Colonic mucosa (tissue), 4 donors: ENCODE results near the gene CDC20B. TPM values are rescaled to one million over a fixed set of nuclear protein-coding genes. Genes with fewer than 3 reads are reported as not detected.
"Not testable (repeated sequence)": the region's sequence is repeated elsewhere in the genome, so short reads cannot be mapped to it uniquely, and the experiment has no call there.

Experiments
- DNase-seq: peaks from one replicate; pipeline ENCODE4 v3.0.0-alpha.2; 2020
- H3K27ac ChIP-seq: fragments of 200-600 bp; one replicate; pipeline ENCODE4 v1.8.0; 2021
- H3K27me3 ChIP-seq: fragments of 200-600 bp; one replicate; pipeline ENCODE4 v1.8.0; 2021
- H3K36me3 ChIP-seq: fragments of 200-600 bp; one replicate; pipeline ENCODE4 v1.8.0; 2021
- H3K4me1 ChIP-seq: fragments of 200-600 bp; one replicate; pipeline ENCODE4 v1.8.0; 2021; ENCODE audit warnings: mild to moderate bottlenecking
- H3K4me3 ChIP-seq: fragments of 200-600 bp; one replicate; pipeline ENCODE4 v1.8.0; 2021
- H3K9ac ChIP-seq, 2 donors: one replicate each; pipeline ENCODE4 v1.7.0; 2013; ENCODE audit warnings: control low read depth in 2 of 2, low read depth in 2 of 2, low read length in 2 of 2
- H3K9me3 ChIP-seq: fragments of 200-600 bp; one replicate; pipeline ENCODE4 v1.8.0; 2021
- intact Hi-C: fragments of 100-400 bp; cut with DNase I; formaldehyde crosslinking; loops from one replicate; pipeline ENCODE4 v1.14.1; 2022
- total RNA-seq, 2 donors: library from RNA; stranded (reverse); fragmentation: NEBNext Ultra II Directional in 1 of 2; extraction: Animal tissue kit (Norgen Biotek cat#: 25700) in 1 of 2; gene quantifications; one replicate each; pipeline ENCODE4 v1.2.1, GENCODE V29; 2021
- TF ChIP-seq, protein P1 (sequence below): fragments of 200-600 bp; IDR thresholded peaks from one replicate; pipeline ENCODE4 v1.8.0; 2022; ENCODE audit warnings: antibody characterized with exemption, mild to moderate bottlenecking
- donor health status: healthy.
- donor health status: DM: no; HTN: no; CAD: no.
- donor health status: DM: no; HTN: no; CAD: no.

CDC20B gene
- total RNA-seq, 2 donors from 2014 or later, result not detected

DNA sequence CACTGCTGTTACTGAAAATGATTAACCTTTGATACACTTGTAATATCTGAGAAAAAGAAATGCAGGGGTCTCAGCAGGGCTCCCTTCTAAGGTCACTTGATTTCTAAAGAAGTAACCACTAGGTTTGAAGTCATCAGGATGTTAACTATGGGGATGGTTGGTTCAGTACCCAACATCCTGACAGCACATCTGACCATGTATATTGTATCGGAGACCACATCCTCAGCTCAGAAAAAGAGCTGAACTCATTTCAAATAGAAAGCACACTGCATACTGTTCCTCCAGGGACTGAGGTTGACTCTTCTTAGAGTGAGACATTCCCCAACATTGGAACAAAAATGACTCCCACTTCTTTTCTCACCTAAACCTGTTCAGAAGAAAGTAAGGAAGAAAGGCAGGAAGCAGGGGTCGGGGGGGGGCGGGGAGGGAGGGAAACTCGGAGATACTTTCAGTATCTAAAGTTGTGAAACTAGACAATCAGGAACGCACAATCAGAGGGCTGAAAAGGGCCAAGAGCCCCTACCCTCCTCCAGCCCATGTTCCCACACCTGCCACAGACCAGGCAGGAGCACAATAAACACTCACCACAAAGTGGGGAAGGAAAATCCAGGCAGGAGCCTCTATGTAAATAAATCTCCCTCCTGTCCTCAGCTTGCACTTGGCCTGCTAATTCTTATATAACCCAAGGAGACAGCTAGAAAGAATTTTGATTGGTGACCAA lies 71.3 kb downstream of the CDC20B start:
- H3K9ac ChIP-seq, result no peak overlapping the region
- H3K27ac ChIP-seq, result peak overlapping the region; percentile 36
- TF ChIP-seq, protein P1, sequence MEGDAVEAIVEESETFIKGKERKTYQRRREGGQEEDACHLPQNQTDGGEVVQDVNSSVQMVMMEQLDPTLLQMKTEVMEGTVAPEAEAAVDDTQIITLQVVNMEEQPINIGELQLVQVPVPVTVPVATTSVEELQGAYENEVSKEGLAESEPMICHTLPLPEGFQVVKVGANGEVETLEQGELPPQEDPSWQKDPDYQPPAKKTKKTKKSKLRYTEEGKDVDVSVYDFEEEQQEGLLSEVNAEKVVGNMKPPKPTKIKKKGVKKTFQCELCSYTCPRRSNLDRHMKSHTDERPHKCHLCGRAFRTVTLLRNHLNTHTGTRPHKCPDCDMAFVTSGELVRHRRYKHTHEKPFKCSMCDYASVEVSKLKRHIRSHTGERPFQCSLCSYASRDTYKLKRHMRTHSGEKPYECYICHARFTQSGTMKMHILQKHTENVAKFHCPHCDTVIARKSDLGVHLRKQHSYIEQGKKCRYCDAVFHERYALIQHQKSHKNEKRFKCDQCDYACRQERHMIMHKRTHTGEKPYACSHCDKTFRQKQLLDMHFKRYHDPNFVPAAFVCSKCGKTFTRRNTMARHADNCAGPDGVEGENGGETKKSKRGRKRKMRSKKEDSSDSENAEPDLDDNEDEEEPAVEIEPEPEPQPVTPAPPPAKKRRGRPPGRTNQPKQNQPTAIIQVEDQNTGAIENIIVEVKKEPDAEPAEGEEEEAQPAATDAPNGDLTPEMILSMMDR, result no peak
- no peaks in the 10 kb centered on the region for H3K9me3 ChIP-seq
- H3K36me3 ChIP-seq, result no peaks in the 10 kb centered on the region
- no peak for DNase-seq
- H3K27me3 ChIP-seq, result no peaks in the 10 kb centered on the region
- no peak overlapping the region for H3K4me3 ChIP-seq
- intact Hi-C loops, result no loop called here
- no peaks in the 10 kb centered on the region for H3K4me1 ChIP-seq

- H3K9ac ChIP-seq, H3K27ac ChIP-seq, DNase-seq, H3K4me3 ChIP-seq, H3K36me3 ChIP-seq, H3K4me1 ChIP-seq, intact Hi-C loops, H3K9me3 ChIP-seq, H3K27me3 ChIP-seq: not testable (repeated sequence)
Observed at GRCh38 chr5:55101148-55101547, 71.8 kb downstream of the CDC20B start.

- Histone ChIP-seq H3K27me3 (no peaks in the 10 kb centered on the region), H3K27ac (no peak overlapping the region), H3K36me3 (no peaks in the 10 kb centered on the region), H3K9ac (no peak overlapping the region), H3K4me1 (no peaks in the 10 kb centered on the region), H3K9me3 (no peaks in the 10 kb centered on the region), H3K4me3 (no peak overlapping the region)
- no peak for DNase-seq
- intact Hi-C loops, result no loop called here
- TF ChIP-seq, protein P1, result no peak
Observed at GRCh38 chr5:55096861-55097260, 76.1 kb downstream of the CDC20B start.

GRCh38 chr5:55096182-55096581 lies 76.8 kb downstream of the CDC20B start:
- DNase-seq, result no peak
- TF ChIP-seq, protein P1, result no peak

DNA sequence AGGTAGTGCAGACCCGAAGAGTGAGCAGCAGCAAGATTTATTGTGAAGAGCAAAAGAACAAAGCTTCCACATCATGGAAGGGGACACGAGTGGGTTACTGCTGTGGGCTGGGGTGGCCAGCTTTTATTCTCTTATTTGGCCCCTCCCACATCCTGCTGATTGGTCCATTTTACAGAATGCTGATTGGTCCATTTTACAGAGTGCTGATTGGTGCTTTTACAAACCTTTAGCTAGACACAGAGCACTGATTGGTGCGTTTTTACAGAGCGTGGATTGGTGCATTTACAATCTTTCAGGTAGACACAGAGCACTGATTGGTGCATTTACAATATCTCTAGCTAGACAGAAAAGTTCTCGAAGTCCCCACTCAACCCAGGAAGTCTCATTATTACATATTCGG lies 82.0 kb downstream of the CDC20B start:
- H3K27ac ChIP-seq, H3K4me3 ChIP-seq, H3K4me1 ChIP-seq, intact Hi-C loops, H3K9ac ChIP-seq, H3K27me3 ChIP-seq, H3K36me3 ChIP-seq, DNase-seq, H3K9me3 ChIP-seq: not testable (repeated sequence)

More at GRCh38 chr5:55096182-55096581, 76.8 kb downstream of the CDC20B start:
- H3K27ac ChIP-seq, result no peak overlapping the region
- no peaks in the 10 kb centered on the region for H3K36me3 ChIP-seq
- H3K27me3 ChIP-seq, result no peaks in the 10 kb centered on the region
- intact Hi-C loops, result no loop called here
- H3K9me3 ChIP-seq, result no peaks in the 10 kb centered on the region
- no peak overlapping the region for H3K9ac ChIP-seq
- no peaks in the 10 kb centered on the region for H3K4me1 ChIP-seq
- H3K4me3 ChIP-seq, result no peak overlapping the region

GRCh38 chr5:55089301-55089700 lies 83.7 kb downstream of the CDC20B start:
- H3K27ac ChIP-seq, H3K4me1 ChIP-seq, intact Hi-C loops, H3K4me3 ChIP-seq, DNase-seq, H3K36me3 ChIP-seq, H3K9me3 ChIP-seq, H3K27me3 ChIP-seq, H3K9ac ChIP-seq: not testable (repeated sequence)

DNA sequence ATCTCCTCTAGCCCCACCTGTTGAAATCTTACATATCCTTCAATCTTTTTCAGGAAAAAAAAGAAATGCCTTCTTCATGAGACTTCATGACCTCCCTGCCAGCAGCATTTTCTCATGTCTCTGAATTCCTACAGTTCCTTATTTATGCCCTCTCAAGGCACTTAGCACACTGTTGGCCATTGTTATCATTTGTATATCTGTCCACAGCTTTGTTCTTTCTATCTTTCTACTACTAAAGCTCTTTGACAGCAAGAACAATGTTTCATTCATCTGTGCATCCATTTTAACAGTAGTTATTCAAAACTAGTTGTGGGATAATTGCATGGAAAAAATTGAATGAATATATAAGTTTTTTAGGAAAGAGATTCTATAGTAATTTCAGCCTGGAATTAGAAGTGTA lies 91.4 kb downstream of the CDC20B start:
- H3K27me3 ChIP-seq, result no peaks in the 10 kb centered on the region
- no peak overlapping the region for H3K9ac ChIP-seq
- TF ChIP-seq, protein P1, result no peak
- no peaks in the 10 kb centered on the region for H3K9me3 ChIP-seq
- no peaks in the 10 kb centered on the region for H3K4me1 ChIP-seq
- H3K27ac ChIP-seq, result no peak overlapping the region
- no peak for DNase-seq
- H3K4me3 ChIP-seq, result no peak overlapping the region
- intact Hi-C loops, result no loop called here
- H3K36me3 ChIP-seq, result no peaks in the 10 kb centered on the region
